GM12878 (cell line): ENCODE results near the gene PDZD7. TPM values are rescaled to one million over a fixed set of nuclear protein-coding genes. Genes with fewer than 3 reads are reported as not detected.

Source experiments
- ATAC-seq: fragments of 200-7000 bp; cut with Tn5 transposase; 3 replicates; pipeline ENCODE4 v1.9.1; 2020; ENCODE audit warnings: mild to moderate bottlenecking, moderate library complexity
- BruUV-seq: library from RNA; stranded (reverse); fragments of 400-500 nt; replicated peaks from 2 replicates; lab custom pipeline; 2021; lab: Mats Ljungman, UMichigan
- CTCF ChIA-PET: fragments of 300-600 bp; sonication (Branson Sonifier 250); formaldehyde crosslinking; extraction: SDS; loops from one replicate; lab custom pipeline; 2021; ENCODE audit warnings: inconsistent platforms; lab: Yijun Ruan, JAX
- POLR2A ChIA-PET: fragments of 350-600 bp; formaldehyde crosslinking; extraction: SDS; loops from one replicate; lab custom pipeline; 2021; ENCODE audit warnings: inconsistent platforms; lab: Charles Lee
- RAD21 ChIA-PET: fragments of 300-600 bp; sonication (Branson Sonifier 250); formaldehyde crosslinking; loops from one replicate; lab custom pipeline; 2023; ENCODE audit warnings: antibody characterized with exemption; ENCODE audit not compliant: unreplicated experiment; lab: Charles Lee
- SMC1A ChIA-PET: fragments of 300-600 bp; sonication (Branson Sonifier 250); formaldehyde crosslinking; loops from one replicate; lab custom pipeline; 2023; ENCODE audit not compliant: unreplicated experiment, uncharacterized antibody; lab: Charles Lee
- DNase-seq: peaks from one replicate; pipeline ENCODE4 v3.0.0-alpha.2; 2011; ENCODE audit warnings: low read depth, low spot score
- FAIRE-seq: peaks from 3 replicates; lab custom pipeline; 2011; peaks lifted over from hg19 to GRCh38; lab: Jason Lieb, UNC
- H2AFZ ChIP-seq: 2 replicates; pipeline ENCODE4 v1.6.0; 2011; ENCODE audit warnings: low read depth, low read length, control low read depth; ENCODE audit not compliant: control insufficient read depth
- H3K27ac ChIP-seq: 2 replicates; pipeline ENCODE4 v1.5.1; 2011; ENCODE audit warnings: control low read depth; ENCODE audit not compliant: control insufficient read depth, insufficient read depth
- H3K27me3 ChIP-seq, 2 experiments: replicated peaks in 1 of 2; 2 replicates each; pipeline versions ENCODE4 v1.6.0 to v1.6.1; 2011; ENCODE audit warnings: low read length in 1 of 2; ENCODE audit not compliant: control insufficient read depth in 2 of 2, insufficient read depth in 2 of 2
- H3K36me3 ChIP-seq, 2 experiments: 2 replicates each; pipeline ENCODE4 v1.5.1; 2011; ENCODE audit warnings: low read length in 1 of 2; ENCODE audit not compliant: control insufficient read depth in 2 of 2, insufficient read depth in 2 of 2
- H3K4me1 ChIP-seq: 2 replicates; pipeline ENCODE4 v1.6.1; 2011; ENCODE audit warnings: mild to moderate bottlenecking, low read length, moderate library complexity, mixed read lengths; ENCODE audit not compliant: control insufficient read depth, insufficient read depth
- H3K4me2 ChIP-seq: 2 replicates; pipeline ENCODE4 v1.6.0; 2011; ENCODE audit warnings: control low read depth; ENCODE audit not compliant: control insufficient read depth, insufficient read depth
- H3K4me3 ChIP-seq: fragments of 200-600 bp; sonication (generic); 2 replicates; pipeline ENCODE4 v1.5.1; 2016
- H3K79me2 ChIP-seq: 2 replicates; pipeline ENCODE4 v1.6.0; 2011; ENCODE audit warnings: low read length; ENCODE audit not compliant: control insufficient read depth, insufficient read depth
- H3K9ac ChIP-seq: 2 replicates; pipeline ENCODE4 v1.8.0; 2011; ENCODE audit warnings: low read length, control low read depth, mixed read lengths; ENCODE audit not compliant: control insufficient read depth, insufficient read depth
- H3K9me3 ChIP-seq: replicated peaks from 3 replicates; pipeline ENCODE4 v1.5.1; 2011; ENCODE audit warnings: mild to moderate bottlenecking, low read length; ENCODE audit not compliant: control insufficient read depth, insufficient read depth
- H4K20me1 ChIP-seq: 2 replicates; pipeline ENCODE4 v1.6.0; 2011; ENCODE audit not compliant: control insufficient read depth, insufficient read depth
- IRF5 ChIP-seq: fragments of 450-650 bp; IDR thresholded peaks from 2 replicates; pipeline ENCODE4 v1.6.1; 2017; ENCODE audit warnings: borderline replicate concordance
- RAD51 ChIP-seq: fragments of 450-650 bp; IDR thresholded peaks from 2 replicates; pipeline ENCODE4 v1.6.1; 2016; ENCODE audit warnings: moderate library complexity, mild to moderate bottlenecking, inconsistent platforms
- RELB ChIP-seq: fragments of 450-650 bp; IDR thresholded peaks from 2 replicates; pipeline ENCODE4 v1.6.1; 2017; ENCODE audit warnings: low read depth, mild to moderate bottlenecking, moderate library complexity
- SP1 ChIP-seq: IDR thresholded peaks from one replicate; pipeline ENCODE4 v1.6.1; 2011; ENCODE audit warnings: low read depth, low read length
- SPI1 ChIP-seq: IDR thresholded peaks from 2 replicates; pipeline ENCODE4 v1.6.1; 2011; ENCODE audit warnings: low read depth, mild to moderate bottlenecking, low read length, moderate library complexity, borderline replicate concordance; ENCODE audit not compliant: insufficient read depth
- TCF7 ChIP-seq: IDR thresholded peaks from 2 replicates; pipeline ENCODE4 v1.6.1; 2014; ENCODE audit warnings: antibody characterized with exemption, borderline replicate concordance
- USF1 ChIP-seq: IDR thresholded peaks from 2 replicates; pipeline ENCODE4 v1.6.1; 2011; ENCODE audit warnings: borderline replicate concordance, low read depth, mild to moderate bottlenecking, moderate library complexity, mixed read lengths, low read length; ENCODE audit not compliant: insufficient read depth; ENCODE audit errors: extremely low read length
- ZBTB11 ChIP-seq: fragments of 450-650 bp; formaldehyde crosslinking; IDR thresholded peaks from 2 replicates; pipeline ENCODE4 v1.5.0; 2022; ENCODE audit warnings: mild to moderate bottlenecking, missing genetic modification characterization
- WGBS: methylation state at CpG from one replicate; pipeline ENCODE4 v1.1.6; 2016; ENCODE audit warnings: low lambda C conversion rate; ENCODE audit not compliant: insufficient replicate concordance, insufficient coverage; ENCODE audit errors: missing lambda C conversion rate; 5-methylcytosine and 5-hydroxymethylcytosine counted together
- in situ Hi-C: fragments of 300-500 bp; cut with MboI; formaldehyde crosslinking; loops from 9 replicates; pipeline ENCODE4 v1.14.3; 2018; ENCODE audit warnings: mixed read lengths
- intact Hi-C: fragments of 100-400 bp; cut with micrococcal nuclease; formaldehyde crosslinking; loops from one replicate; pipeline ENCODE4 v1.14.2; 2022; ENCODE audit not compliant: unreplicated experiment
- polyA plus RNA-seq, 11 experiments: library from polyadenylated mRNA; depleted of rRNA in 4 of 11; unstranded in 6 of 11; stranded (reverse) in 5 of 11; fragments of >200 nt; fragmentation: Nextera tagmentation in 4 of 11; fragmentation: Illumina TruSeq in 1 of 11; extraction: Ambion mirVana in 4 of 11; extraction: Trizol in 1 of 11; gene quantifications; 1 replicate in 1 of 11; 2 replicates in 10 of 11; pipeline versions ENCODE4 v1.2.1 to v1.2.3, GENCODE V29; 2011 to 2016; ENCODE audit warnings: inconsistent platforms in 2 of 11, missing spikeins in 2 of 11, low read depth in 1 of 11
- total RNA-seq, 4 experiments: library from RNA; depleted of rRNA in 3 of 4; stranded (reverse); fragments of >200 nt in 3 of 4; fragmentation: Illumina TruSeq in 1 of 4; extraction: Trizol in 1 of 4; gene quantifications; 2 replicates each; pipeline versions ENCODE4 v1.2.1 to v1.2.3, GENCODE V29; 2013 to 2021

The PDZD7 gene
- total and polyA plus RNA-seq, 10 of the 15 experiments (the other 5 are each of a cell fraction or from before 2014, with no cell fraction given) = 0.01 to 0.20 (median 0.03) TPM; not detected in 7

- H3K27ac ChIP-seq = no peak overlapping the region
- H3K4me3 ChIP-seq = no peak overlapping the region
- no peak overlapping the region for H3K4me2 ChIP-seq
- no TSS peak for BruUV-seq
- ChIA-PET POLR2A (interaction anchor here (1.9 kb wide), 1 partner anchor 18 kb away, joined by 11 read pairs; no protein-coding TSS in a partner anchor), CTCF (interaction anchor here (0.7 to 6.8 kb wide), 38 partner anchors 8 to 581 kb away, joined by 3 to 91 read pairs (median 5); partner anchors contain the start of genes KAZALD1, LZTS2, MRPL43 and PDZD7), SMC1A (interaction anchor here (0.6 to 2.4 kb wide), 9 partner anchors 12 to 272 kb away, joined by 3 to 9 read pairs (median 4); no protein-coding TSS in a partner anchor), RAD21 (interaction anchor here (0.6 to 3.2 kb wide), 13 partner anchors 11 to 137 kb away, joined by 3 to 26 read pairs (median 4); partner anchors contain the start of genes LZTS2, PDZD7, SEMA4G and SFXN3)
- TF ChIP-seq RAD51 (no peak), SP1 (no peak), SPI1 (no peak), TCF7 (no peak), IRF5 (no peak), USF1 (no peak), ZBTB11 (CRISPR knock-in tag) (no peak), RELB (no peak)
- H2AFZ ChIP-seq = no peak overlapping the region
- in situ Hi-C loops (no loop called here), intact Hi-C loops (loop anchor here (1.0 kb wide), 1 partner anchor 46 kb away; the partner anchor contains the start of gene SEMA4G)
- peaks cover 11% of the 10 kb centered on the region for H3K4me1 ChIP-seq
- peaks cover 10% of the 10 kb centered on the region in 2 experiments for H3K27me3 ChIP-seq
- DNase-seq (no peak), ATAC-seq (no peak), FAIRE-seq (no peak)
- WGBS = 20% methylated on average over 7 of the region's 7 CpGs
- H3K9ac ChIP-seq = no peak overlapping the region
- no peaks in the 10 kb centered on the region for H3K9me3 ChIP-seq
- no peaks in the 10 kb centered on the region for H4K20me1 ChIP-seq
- H3K79me2 ChIP-seq = no peaks in the 10 kb centered on the region
- H3K36me3 ChIP-seq = no peaks in the 10 kb centered on the region
These were observed 15.9 kb downstream of the PDZD7 start for GRCh38 chr10:101014966-101015581.
